Fibroblast of villous mesenchyme (primary cell): ENCODE measurements around the gene STXBP5L. TPM values are rescaled to one million over a fixed set of nuclear protein-coding genes. Genes with fewer than 3 reads are reported as not detected.
"Not testable (repeated sequence)": the region's sequence is repeated elsewhere in the genome, so short reads cannot be mapped to it uniquely, and the experiment has no call there.

Experiments used
- DNase-seq: peaks from one replicate; pipeline ENCODE4 v3.0.0-alpha.2; 2010; ENCODE audit warnings: low read depth
- H3K4me3 ChIP-seq: 2 replicates; pipeline ENCODE4 v1.5.1; 2011; ENCODE audit warnings: low read depth, mild to moderate bottlenecking, low read length
- CTCF ChIP-seq: IDR thresholded peaks from 2 replicates; pipeline ENCODE4 v1.5.1; 2012; ENCODE audit warnings: low read depth, mild to moderate bottlenecking, low read length; ENCODE audit not compliant: insufficient read depth
- total RNA-seq: library from RNA; depleted of rRNA; stranded (reverse); fragments of >200 nt; gene quantifications from 2 replicates; pipeline ENCODE4 v1.2.3, GENCODE V29; 2012

STXBP5L gene
- total RNA-seq, 1 donor = under 0.01 TPM

GRCh38 chr3:121202573-121202972 lies 294.6 kb downstream of the STXBP5L start:
- no peak overlapping the region for H3K4me3 ChIP-seq
- no peak for TF ChIP-seq CTCF
- DNase-seq = no peak

- H3K4me3 ChIP-seq = no peak overlapping the region
- no peak for TF ChIP-seq CTCF
Measured at GRCh38 chr3:121223116-121223515, 315.1 kb downstream of the STXBP5L start.

GRCh38 chr3:121228971-121229370 lies 321.0 kb downstream of the STXBP5L start:
- no peak overlapping the region for H3K4me3 ChIP-seq
- TF ChIP-seq CTCF = no peak
- DNase-seq = no peak

More at GRCh38 chr3:121223116-121223515, 315.1 kb downstream of the STXBP5L start:
- no peak for DNase-seq

- H3K4me3 ChIP-seq, DNase-seq: not testable (repeated sequence)
Measured at GRCh38 chr3:121230194-121230593, 322.2 kb downstream of the STXBP5L start.

GRCh38 chr3:121231872-121232271 lies 323.9 kb downstream of the STXBP5L start:
- H3K4me3 ChIP-seq = no peak overlapping the region
- TF ChIP-seq CTCF = no peak

GRCh38 chr3:121232309-121233225 lies 324.6 kb downstream of the STXBP5L start:
- DNase-seq = no peak
- no peak overlapping the region for H3K4me3 ChIP-seq
- no peak for TF ChIP-seq CTCF

More at GRCh38 chr3:121231872-121232271, 323.9 kb downstream of the STXBP5L start:
- DNase-seq = no peak

GRCh38 chr3:121243208-121243607 lies 335.2 kb downstream of the STXBP5L start:
- no peak for TF ChIP-seq CTCF
- no peak overlapping the region for H3K4me3 ChIP-seq
- DNase-seq = no peak
